Fibroblast of skin of back (primary cell): ENCODE measurements around the gene GNAZ.

ENCODE experiments used
- DNase-seq: peaks from one replicate; pipeline ENCODE4 v3.0.0-alpha.2; 2013

GNAZ gene

GRCh38 chr22:23109079-23109347 is 38.7 kb downstream of the GNAZ start:
- DNase-seq: no peak

DNA sequence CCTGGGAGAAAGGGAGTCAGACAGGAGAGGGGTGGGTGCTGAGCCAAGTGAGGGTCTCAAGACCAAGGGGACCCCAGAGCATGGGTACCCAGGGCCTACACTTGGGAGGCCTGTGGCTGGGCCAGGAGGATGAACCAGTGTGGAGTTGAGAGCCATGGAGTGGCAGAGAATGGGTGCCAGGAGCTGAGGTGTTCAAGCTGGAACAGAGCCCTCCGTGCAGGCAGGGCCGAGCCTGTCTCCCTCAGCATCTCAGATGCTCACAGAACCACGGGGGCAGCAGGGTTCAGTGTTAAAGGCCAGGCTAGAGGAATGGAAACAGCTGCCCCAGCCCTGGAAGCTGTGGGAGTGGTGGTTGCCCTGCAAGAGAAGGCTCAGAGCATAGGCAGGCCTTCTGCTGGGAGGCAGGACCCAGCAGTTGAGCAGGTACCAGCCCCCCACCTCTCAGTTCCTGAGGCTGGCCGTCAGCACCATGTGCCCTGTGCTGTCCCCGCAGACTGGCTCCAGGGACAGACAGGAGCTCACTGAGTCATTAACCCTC is 39.2 kb downstream of the GNAZ start:
- no peak for DNase-seq

GRCh38 chr22:23110190-23110921 is 40.0 kb downstream of the GNAZ start:
- no peak for DNase-seq

GRCh38 chr22:23110922-23111527 is 40.7 kb downstream of the GNAZ start:
- no peak for DNase-seq

DNA sequence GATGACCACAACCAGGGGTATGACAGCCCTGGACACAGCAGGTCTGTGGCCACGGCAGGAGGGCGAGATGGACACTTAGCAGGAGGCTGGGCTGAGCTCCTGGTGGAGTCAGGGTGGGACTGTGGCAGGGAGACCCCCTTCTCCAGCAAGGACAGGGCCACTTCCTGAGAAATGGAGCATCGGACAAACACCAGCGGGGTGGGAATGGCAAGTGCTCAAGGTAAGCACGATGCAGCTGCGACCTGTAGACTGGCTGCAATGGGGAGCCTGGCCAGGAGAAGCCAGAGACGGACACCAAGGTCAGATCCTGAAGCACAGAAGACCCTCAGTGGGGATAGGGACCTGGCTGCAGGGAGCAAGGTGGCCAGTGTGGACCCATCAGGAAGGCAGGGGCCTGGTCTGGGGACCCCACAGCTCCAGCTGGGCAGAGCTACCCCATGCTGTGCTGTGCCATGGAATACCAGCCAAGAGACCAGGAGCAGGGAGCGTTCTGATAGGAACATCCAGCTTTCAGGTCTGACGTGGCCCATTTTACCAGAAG is 42.2 kb downstream of the GNAZ start:
- DNase-seq: no peak

DNA sequence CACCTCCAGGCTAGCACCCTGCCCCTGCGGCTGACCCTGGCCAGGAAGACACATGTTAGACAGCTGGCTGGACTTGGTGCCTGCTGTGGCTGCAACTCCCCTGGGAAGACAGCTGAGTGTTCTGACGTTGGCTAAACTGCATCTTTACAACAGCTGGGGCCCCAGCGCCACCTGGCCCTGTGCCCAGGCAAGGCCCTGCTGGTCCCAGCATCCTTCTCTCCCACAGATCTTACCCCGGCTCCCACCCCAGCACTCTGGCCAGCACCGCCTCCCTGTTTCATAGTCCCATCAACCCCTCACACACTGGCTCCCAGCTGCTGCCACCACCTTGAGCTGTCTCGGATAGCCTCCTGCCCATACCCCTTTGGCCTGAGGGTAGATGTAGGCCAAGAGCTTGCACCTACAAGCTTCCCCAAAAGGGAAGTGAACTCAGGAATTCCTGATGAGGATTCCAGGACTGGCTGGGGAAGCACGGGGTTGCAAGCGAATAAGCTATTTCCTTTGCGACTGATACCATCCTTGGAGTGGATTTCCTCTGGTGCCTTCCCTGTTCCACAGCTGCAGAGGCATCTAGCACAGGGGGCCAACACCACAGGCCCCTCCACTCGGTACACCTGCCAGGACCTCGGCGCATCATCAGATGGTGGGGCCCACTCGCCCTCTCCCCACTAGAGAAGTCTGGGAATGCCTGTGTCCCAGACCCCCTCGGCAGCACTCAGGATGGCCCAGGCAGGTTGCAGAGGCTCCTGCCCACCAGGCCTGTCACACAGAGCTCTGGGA is 42.9 kb downstream of the GNAZ start:
- peak; percentile 11 for DNase-seq

DNA sequence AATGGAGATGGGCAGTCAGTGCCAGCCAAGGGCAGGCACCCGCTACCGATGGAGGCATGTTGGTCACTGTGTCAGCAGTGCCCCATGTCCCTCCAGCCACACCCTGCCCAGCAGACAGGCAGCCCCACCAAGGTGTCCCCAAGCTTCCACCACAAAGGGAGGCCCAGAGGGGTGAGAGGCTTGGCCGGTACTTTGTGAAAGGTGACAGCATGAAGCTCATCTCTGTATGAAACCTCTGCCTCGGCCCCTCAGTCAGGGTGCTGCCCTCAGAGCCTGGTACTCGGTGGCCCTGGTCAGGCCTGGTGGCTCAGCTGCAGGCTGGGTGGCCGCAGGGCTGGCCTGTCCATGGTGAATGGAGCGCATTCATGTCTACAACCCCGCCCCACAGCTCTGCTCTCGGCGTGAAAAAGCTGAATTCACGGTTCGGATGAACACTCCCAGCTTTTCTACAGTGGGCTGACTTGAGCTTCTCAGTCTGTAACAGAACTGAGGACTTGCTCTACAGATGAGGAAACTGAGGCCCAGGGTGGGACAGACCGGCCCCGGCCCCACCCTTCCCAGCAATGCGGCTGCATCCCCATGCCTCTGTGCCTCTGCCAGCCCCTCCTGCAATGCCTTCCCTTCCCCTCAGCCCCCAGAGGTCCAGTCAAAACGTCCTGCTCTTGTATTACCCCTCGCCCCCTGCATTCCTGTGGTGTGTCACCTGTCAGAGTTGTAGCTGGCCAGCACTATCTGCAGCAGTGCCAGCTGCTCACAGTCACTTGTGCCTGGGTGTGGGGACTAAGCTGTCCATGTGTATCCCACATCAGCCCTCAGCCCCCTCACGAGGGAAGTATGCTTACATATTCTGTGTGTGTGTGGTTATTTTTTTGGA is 43.8 kb downstream of the GNAZ start:
- no peak for DNase-seq

- DNase-seq: no peak
These were observed 44.4 kb downstream of the GNAZ start for GRCh38 chr22:23114721-23115020.

- DNase-seq: no peak
These were observed 45.0 kb downstream of the GNAZ start for GRCh38 chr22:23115369-23115768.

DNA sequence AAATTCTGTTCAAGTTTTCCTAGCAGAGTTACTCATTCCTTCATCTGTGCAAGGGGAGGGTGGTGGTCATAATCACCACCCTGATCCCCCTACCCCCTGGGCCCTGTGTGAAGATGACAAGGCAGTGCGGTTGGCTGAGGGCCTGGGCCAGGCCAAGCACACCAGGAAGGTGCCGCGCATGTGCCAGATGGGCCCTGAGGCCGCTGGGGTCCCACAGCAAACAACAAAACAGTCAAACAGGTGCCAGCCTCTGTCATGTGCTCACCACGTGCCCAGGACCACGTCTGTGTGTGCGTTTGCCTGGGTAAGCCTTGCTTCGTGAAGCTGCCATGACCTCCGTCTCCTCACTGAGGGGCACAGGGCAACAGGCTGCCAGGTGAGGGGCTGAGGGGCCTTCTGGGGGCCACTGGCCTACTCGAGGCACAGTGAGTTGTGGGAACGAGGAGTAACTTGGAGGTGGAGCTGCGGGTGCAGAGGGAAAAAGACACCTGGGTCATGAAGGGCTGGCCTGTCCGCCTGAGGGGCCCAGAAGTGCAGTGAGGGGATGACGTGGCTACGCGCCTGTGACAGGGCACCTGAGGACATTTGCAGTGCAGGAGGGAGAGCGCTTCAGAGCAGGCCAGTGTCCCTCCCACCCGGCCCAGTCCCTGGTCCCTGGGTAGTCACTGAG is 45.6 kb downstream of the GNAZ start:
- DNase-seq: no peak

- DNase-seq: no peak
These were observed 46.4 kb downstream of the GNAZ start for GRCh38 chr22:23116506-23117263.

DNA sequence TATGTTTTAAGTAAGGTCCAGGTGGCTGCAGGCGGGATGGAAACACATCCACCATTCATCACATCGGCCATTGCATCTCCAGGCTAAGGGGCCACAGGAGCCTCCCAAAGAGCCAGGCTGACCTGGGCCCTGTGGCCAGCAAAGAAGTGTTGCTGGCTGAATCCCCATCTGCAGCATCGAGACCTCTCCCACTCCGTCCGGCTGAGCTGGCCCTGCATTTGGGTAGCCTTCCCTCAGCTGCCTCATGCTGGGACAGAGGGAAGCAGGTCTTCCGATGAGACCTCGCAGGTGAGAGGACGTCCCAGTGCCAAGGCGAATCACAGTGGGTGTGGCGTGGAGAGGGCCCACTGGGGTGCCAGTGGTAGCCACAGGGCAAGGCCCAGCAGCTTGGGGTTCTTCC is 47.0 kb downstream of the GNAZ start:
- no peak for DNase-seq

DNA sequence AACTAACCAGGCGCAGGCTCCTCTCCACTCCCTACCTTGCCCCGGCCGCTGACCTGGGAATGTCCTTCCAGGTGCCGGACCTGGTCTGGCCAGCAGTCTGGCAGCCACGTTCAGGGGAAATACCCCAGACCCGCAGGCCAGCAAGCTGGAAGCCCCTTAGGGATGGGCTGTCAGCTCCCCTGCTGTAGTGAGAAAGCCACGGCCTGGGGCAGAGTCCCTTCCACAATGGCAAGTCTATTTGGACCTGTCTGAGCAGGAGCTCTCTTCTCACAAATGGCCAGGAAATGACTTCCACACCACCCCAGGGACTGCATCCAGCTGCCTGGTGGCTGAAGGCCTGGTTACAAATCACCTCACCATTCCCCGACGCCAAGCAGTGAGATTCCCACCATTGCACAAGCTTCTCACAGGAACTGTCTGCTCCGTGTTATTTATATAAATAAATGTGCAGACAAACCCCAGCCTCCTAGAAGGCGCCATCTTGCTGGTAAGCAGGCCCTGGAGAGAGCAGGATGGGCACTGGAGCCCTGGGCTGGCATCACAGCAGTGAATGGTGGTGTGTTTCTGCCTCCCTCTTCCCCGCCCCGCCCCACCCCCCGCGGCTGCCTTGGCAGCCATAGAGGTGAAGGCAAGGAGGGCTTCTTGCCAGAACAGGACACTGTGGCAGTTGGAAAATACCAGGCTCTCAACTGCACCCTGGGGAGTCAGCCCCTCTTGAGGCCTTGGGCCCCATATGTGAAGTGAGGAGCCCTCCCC is 47.8 kb downstream of the GNAZ start:
- DNase-seq: no peak

- DNase-seq: no peak
These were observed 48.6 kb downstream of the GNAZ start for GRCh38 chr22:23118647-23119493.

DNA sequence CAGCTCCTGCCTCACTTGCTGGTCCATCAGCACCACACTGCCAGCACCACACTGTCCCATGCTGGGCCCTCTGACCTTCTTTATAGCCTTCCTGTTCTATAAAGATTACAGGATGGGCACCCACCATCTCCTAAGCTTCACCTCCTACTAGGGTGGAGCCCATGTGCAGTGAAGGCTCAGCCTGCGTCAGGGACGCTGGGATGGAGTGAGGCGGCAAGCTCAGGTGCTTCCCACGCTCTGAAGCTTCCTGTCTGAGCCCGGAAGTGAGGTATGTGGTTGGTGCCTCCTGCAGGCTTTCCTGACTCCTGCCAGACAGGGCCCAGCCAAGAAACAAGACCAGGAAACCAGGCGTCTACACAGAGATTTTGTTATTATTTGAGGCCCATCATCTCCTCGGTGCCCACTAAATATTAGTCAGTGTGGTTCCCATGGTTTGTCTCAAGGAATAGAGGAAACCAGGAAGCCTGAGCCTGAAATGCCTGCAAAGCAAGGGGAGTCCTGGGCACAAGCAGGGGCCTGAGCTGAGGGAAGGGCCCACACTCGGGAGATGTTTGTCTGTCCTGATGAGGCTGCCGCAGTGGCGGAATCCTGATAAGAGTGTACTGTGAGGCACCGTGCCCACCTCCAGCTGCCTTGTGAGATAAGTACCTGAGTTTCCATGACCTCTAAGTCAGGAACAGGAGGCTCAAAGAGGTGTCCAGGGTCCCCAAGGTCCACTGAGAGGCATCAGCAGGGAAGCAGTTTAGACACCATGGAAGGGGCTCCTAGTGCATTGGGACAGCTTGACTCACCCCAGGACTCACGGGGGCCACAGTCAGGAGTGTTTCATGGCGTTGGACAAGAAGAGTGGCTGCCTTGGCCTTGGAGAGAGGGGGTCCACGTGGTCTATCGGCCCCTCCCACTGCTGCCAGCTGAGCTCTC is 49.4 kb downstream of the GNAZ start:
- DNase-seq: no peak

- DNase-seq: no peak
These were observed 50.1 kb downstream of the GNAZ start for GRCh38 chr22:23120415-23120899.

DNA sequence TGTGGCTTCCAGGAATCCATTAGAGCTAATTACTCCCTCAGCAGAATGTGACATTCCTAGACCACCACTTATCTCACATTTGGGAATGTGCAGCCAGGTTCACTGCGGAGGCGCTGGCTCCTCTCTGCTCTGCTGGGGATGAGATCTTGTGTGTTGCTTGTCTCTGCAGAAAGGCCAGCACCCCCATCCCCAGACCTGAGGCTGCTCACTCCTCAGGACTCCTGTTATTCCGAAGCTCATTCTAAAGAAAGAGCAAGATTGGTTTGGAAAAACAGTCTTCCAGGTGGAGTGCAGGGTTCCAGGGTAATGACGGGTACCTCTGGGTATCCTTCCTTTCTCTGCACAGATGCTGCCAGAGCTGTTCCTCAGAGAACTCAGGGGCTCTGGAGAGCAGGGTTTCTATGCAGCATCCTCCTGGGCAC is 50.7 kb downstream of the GNAZ start:
- no peak for DNase-seq

GRCh38 chr22:23121424-23121823 is 51.1 kb downstream of the GNAZ start:
- no peak for DNase-seq
